Measurements from ENCODE around the gene MGST2. TPM values are rescaled to one million over a fixed set of nuclear protein-coding genes. Genes with fewer than 3 reads are reported as not detected.

Gene MGST2
- total and polyA plus RNA-seq, 2 donors from 2014 or later = 62.8 to 168 TPM

- DNase-seq (peak in 4 of 5 donors; percentile 75 to 90 (median 82)), FAIRE-seq (no peak)
- Histone ChIP-seq H3K4me3 (ENCODE audit: low read length in 3 of 3) (no peak overlapping the region), H3K36me3 (ENCODE audit: control insufficient read depth in 2 of 3, insufficient read depth in 3 of 3, low read length in 3 of 3) (no peaks in the 10 kb centered on the region), H3K4me1 (ENCODE audit: control insufficient read depth in 2 of 3, insufficient read depth in 2 of 3, low read depth in 1 of 3, low read length in 3 of 3) (no peaks in the 10 kb centered on the region), H3K27me3 (ENCODE audit: control insufficient read depth, insufficient read depth, low read length) (no peaks in the 10 kb centered on the region), H3K9ac (ENCODE audit: low read length in 3 of 3) (no peak overlapping the region), H3K27ac (ENCODE audit: low read depth in 2 of 2, low read length in 2 of 2) (no peak overlapping the region), H3K9me3 (ENCODE audit: control insufficient read depth in 2 of 3, insufficient read depth in 1 of 3, low read length in 3 of 3) (no peaks in the 10 kb centered on the region)
- TF ChIP-seq CTCF (IDR thresholded peaks at IDR 0.05; ENCODE audit: borderline replicate concordance, extremely low read depth, insufficient read depth) = no peak
- intact Hi-C loops (cut with DNase I) = no loop called here
These were observed 81.0 kb downstream of the MGST2 start for GRCh38 chr4:139746431-139747171.

- Histone ChIP-seq H3K9me3 (ENCODE audit: control insufficient read depth in 2 of 3, insufficient read depth in 1 of 3, low read length in 3 of 3) (no peaks in the 10 kb centered on the region), H3K27ac (ENCODE audit: low read depth in 2 of 2, low read length in 2 of 2) (no peak overlapping the region), H3K4me3 (ENCODE audit: low read length in 3 of 3) (no peak overlapping the region), H3K27me3 (ENCODE audit: control insufficient read depth, insufficient read depth, low read length) (no peaks in the 10 kb centered on the region), H3K9ac (ENCODE audit: low read length in 3 of 3) (no peak overlapping the region), H3K4me1 (ENCODE audit: control insufficient read depth in 2 of 3, insufficient read depth in 2 of 3, low read depth in 1 of 3, low read length in 3 of 3) (peaks cover 0 to 7% (median 0%) of the 10 kb centered on the region in 3 donors), H3K36me3 (ENCODE audit: control insufficient read depth in 2 of 3, insufficient read depth in 3 of 3, low read length in 3 of 3) (no peaks in the 10 kb centered on the region)
- DNase-seq = no peak
- no peak for FAIRE-seq
- no peak for TF ChIP-seq CTCF (IDR thresholded peaks at IDR 0.05; ENCODE audit: borderline replicate concordance, extremely low read depth, insufficient read depth)
- intact Hi-C loops (cut with DNase I) = no loop called here
These were observed 83.7 kb downstream of the MGST2 start for GRCh38 chr4:139749338-139749737.

GRCh38 chr4:139749835-139750498 is 84.3 kb downstream of the MGST2 start:
- H3K27me3 ChIP-seq (ENCODE audit: control insufficient read depth, insufficient read depth, low read length) = no peaks in the 10 kb centered on the region
- TF ChIP-seq CTCF (IDR thresholded peaks at IDR 0.05; ENCODE audit: borderline replicate concordance, extremely low read depth, insufficient read depth) = no peak
- H3K4me3 ChIP-seq (ENCODE audit: low read length in 3 of 3) = no peak overlapping the region
- FAIRE-seq (no peak), DNase-seq (no peak)
- no peak overlapping the region for H3K9ac ChIP-seq (ENCODE audit: low read length in 3 of 3)
- no peaks in the 10 kb centered on the region for H3K9me3 ChIP-seq (ENCODE audit: control insufficient read depth in 2 of 3, insufficient read depth in 1 of 3, low read length in 3 of 3)
- intact Hi-C loops (cut with DNase I) = no loop called here
- no peaks in the 10 kb centered on the region for H3K36me3 ChIP-seq (ENCODE audit: control insufficient read depth in 2 of 3, insufficient read depth in 3 of 3, low read length in 3 of 3)
- H3K4me1 ChIP-seq (ENCODE audit: control insufficient read depth in 2 of 3, insufficient read depth in 2 of 3, low read depth in 1 of 3, low read length in 3 of 3) = peaks cover 0 to 8% (median 0%) of the 10 kb centered on the region in 3 donors
- H3K27ac ChIP-seq (ENCODE audit: low read depth in 2 of 2, low read length in 2 of 2) = no peak overlapping the region
